Epithelial cell of proximal tubule (primary cell): Measurements from ENCODE around the gene CTNNBL1. TPM values are rescaled to one million over a fixed set of nuclear protein-coding genes. Genes with fewer than 3 reads are reported as not detected.

ENCODE experiments used
- DNase-seq: peaks from one replicate; pipeline ENCODE4 v3.0.0-alpha.2; 2011; ENCODE audit warnings: low read depth
- H3K4me3 ChIP-seq: 2 replicates; pipeline ENCODE4 v1.5.1; 2011; ENCODE audit warnings: low read depth, mild to moderate bottlenecking, low read length
- total RNA-seq: library from RNA; depleted of rRNA; stranded (reverse); fragments of >200 nt; gene quantifications from 2 replicates; pipeline ENCODE4 v1.2.3, GENCODE V29; 2015
- TF ChIP-seq, protein P1 (sequence below): conservative IDR thresholded peaks from 2 replicates; pipeline ENCODE4 v1.5.1; 2012; ENCODE audit warnings: low read depth, mild to moderate bottlenecking, low read length

The CTNNBL1 gene
- total RNA-seq, 1 donor from 2014 or later = 25.6 TPM

- H3K4me3 ChIP-seq = no peak overlapping the region
- DNase-seq = no peak
- TF ChIP-seq, protein P1, sequence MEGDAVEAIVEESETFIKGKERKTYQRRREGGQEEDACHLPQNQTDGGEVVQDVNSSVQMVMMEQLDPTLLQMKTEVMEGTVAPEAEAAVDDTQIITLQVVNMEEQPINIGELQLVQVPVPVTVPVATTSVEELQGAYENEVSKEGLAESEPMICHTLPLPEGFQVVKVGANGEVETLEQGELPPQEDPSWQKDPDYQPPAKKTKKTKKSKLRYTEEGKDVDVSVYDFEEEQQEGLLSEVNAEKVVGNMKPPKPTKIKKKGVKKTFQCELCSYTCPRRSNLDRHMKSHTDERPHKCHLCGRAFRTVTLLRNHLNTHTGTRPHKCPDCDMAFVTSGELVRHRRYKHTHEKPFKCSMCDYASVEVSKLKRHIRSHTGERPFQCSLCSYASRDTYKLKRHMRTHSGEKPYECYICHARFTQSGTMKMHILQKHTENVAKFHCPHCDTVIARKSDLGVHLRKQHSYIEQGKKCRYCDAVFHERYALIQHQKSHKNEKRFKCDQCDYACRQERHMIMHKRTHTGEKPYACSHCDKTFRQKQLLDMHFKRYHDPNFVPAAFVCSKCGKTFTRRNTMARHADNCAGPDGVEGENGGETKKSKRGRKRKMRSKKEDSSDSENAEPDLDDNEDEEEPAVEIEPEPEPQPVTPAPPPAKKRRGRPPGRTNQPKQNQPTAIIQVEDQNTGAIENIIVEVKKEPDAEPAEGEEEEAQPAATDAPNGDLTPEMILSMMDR = no peak
Observed at GRCh38 chr20:37798312-37798711, 104.5 kb downstream of the CTNNBL1 start.

- TF ChIP-seq, protein P1 = no peak
- H3K4me3 ChIP-seq = no peak overlapping the region
- no peak for DNase-seq
Observed at GRCh38 chr20:37800618-37801017, 106.8 kb downstream of the CTNNBL1 start.

DNA sequence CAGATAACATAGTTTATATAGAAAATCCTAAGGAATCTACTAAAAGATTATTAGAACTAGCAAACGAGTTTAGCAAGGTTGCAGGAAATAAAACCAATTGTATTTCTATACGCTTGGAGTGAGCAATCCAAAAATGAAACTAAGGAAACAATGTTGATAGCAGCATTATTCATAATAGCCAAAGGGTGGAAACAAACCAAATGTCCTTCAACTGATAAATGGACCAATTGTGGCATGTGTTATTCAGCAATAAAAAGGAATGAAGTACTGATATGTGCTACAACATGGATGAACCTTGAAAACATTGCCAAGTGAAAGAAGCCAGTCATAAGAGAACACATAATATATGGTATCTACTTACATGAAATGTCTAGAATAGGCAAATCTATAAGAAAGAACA is 108.1 kb downstream of the CTNNBL1 start:
- DNase-seq = no peak
- no peak overlapping the region for H3K4me3 ChIP-seq
- TF ChIP-seq, protein P1 = no peak

GRCh38 chr20:37803438-37804307 is 109.8 kb downstream of the CTNNBL1 start:
- TF ChIP-seq, protein P1 = no peak
- DNase-seq = no peak

DNA sequence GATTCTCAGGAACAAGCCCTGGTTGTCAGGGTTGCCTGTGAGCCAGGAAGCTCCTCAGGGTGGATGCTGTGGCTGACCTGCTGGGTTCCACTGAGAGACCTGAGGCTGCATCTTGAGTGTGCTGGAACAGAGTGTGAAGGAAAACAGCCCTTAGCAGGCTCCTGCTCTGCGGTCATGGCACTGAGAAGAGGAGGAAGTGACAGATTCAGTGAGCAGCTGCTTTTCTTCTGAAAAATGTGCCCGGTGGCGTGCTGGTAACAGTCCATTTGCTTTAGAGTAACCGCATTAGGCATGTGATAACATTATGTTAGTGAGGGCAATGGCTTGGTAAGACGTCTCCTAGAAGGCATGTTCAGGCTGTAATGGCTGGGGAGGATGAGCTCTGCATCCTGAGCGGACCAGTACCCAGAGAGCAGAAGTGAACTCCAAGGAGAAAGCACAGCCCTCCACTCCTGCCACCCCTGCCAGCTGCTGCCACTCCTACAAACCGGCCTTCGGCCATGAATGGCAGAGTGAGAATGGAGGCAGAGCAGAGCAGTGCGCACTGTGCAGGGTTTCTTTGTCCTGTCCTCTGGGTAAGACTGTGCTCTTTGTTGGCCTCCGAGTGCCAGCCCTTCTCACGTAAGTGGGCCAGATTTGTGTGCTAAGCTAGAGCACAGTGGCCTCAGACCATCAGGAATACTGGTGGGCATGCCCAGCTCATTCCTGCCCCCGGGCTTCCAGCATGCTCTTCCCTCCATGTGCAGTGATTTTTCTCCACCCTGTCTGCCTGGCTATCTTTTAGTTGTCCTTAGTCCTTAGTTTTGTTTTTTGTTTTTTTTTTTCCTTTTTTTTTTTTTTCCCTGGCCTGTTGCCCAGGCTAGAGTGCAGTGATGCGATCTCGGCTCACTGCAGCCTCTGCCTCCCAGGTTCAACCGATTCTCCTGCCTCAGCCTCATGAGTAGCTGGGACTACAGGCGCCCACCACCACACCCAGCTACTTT is 111.0 kb downstream of the CTNNBL1 start:
- TF ChIP-seq, protein P1 = no peak
- no peak overlapping the region for H3K4me3 ChIP-seq
- DNase-seq = no peak

More at GRCh38 chr20:37803438-37804307, 109.8 kb downstream of the CTNNBL1 start:
- H3K4me3 ChIP-seq = no peak overlapping the region

DNA sequence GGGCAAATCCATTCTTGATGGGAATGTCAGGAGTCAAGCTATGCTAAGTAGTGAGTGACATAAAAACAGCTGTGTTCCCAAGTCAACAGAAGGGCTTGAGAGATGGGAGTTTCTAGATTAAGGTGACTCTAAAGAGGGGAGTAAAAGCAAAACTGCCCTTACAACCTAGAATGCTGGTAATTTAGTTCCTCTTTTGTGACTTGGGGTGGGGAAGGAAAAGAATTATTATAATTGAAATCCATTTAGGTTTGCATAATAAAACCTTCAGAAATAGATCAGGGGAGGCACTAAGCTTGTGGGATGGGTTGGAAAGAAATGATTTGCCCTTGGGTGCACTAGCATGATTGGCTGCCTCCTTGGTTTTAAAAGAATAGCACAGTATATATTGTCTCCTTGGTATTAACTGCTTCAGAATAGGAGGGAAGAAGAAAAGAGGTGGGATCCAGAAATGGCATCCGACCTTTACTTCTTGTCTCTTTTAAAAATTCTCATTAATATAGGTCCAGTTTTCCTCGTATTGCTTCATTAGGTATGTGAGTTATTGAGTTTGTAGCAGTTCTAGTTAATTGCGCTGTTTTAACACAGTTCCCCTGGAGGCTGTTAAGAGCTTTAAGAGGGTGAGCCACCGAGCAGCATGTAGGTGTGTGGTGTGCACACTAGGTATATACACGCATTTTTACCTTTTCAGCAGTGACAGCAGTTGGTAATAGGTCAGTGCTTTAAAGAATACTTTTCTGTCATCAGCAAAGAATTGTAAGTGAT is 113.8 kb downstream of the CTNNBL1 start:
- DNase-seq = no peak
- no peak overlapping the region for H3K4me3 ChIP-seq
- TF ChIP-seq, protein P1 = no peak
